Measurements from ENCODE around the gene RRM2.

- no peak for TF ChIP-seq ZNF843 (tag by site-specific recombination; IDR thresholded peaks at IDR 0.05)
- no peak for TF ChIP-seq SP2 (tag by site-specific recombination; IDR thresholded peaks at IDR 0.05)
- TF ChIP-seq ZNF366 (tag by site-specific recombination; conservative IDR thresholded peaks at IDR 0.05): no peak
- TF ChIP-seq, protein P1, sequence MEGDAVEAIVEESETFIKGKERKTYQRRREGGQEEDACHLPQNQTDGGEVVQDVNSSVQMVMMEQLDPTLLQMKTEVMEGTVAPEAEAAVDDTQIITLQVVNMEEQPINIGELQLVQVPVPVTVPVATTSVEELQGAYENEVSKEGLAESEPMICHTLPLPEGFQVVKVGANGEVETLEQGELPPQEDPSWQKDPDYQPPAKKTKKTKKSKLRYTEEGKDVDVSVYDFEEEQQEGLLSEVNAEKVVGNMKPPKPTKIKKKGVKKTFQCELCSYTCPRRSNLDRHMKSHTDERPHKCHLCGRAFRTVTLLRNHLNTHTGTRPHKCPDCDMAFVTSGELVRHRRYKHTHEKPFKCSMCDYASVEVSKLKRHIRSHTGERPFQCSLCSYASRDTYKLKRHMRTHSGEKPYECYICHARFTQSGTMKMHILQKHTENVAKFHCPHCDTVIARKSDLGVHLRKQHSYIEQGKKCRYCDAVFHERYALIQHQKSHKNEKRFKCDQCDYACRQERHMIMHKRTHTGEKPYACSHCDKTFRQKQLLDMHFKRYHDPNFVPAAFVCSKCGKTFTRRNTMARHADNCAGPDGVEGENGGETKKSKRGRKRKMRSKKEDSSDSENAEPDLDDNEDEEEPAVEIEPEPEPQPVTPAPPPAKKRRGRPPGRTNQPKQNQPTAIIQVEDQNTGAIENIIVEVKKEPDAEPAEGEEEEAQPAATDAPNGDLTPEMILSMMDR (tag by site-specific recombination; IDR thresholded peaks at IDR 0.05): no peak
- TF ChIP-seq, protein P2, sequence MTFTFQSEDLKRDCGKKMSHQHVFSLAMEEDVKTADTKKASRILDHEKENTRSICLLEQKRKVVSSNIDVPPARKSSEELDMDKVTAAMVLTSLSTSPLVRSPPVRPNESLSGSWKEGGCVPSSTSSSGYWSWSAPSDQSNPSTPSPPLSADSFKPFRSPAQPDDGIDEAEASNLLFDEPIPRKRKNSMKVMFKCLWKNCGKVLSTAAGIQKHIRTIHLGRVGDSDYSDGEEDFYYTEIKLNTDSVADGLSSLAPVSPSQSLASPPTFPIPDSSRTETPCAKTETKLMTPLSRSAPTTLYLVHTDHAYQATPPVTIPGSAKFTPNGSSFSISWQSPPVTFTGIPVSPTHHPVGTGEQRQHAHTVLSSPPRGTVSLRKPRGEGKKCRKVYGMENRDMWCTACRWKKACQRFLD (tag by site-specific recombination; IDR thresholded peaks at IDR 0.05): no peak
Measured at GRCh38 chr2:10078704-10079265, 43.8 kb upstream of the RRM2 start.

Measured in HEK293 (cell line).